ENCODE measurements around the gene LCP1.
"Not testable (repeated sequence)": the region's sequence is repeated elsewhere in the genome, so short reads cannot be mapped to it uniquely, and the experiment has no call there.

The LCP1 gene

GRCh38 chr13:46179969-46180763 is 1.8 kb downstream of the LCP1 start:
- no peak for DNase-seq

DNA sequence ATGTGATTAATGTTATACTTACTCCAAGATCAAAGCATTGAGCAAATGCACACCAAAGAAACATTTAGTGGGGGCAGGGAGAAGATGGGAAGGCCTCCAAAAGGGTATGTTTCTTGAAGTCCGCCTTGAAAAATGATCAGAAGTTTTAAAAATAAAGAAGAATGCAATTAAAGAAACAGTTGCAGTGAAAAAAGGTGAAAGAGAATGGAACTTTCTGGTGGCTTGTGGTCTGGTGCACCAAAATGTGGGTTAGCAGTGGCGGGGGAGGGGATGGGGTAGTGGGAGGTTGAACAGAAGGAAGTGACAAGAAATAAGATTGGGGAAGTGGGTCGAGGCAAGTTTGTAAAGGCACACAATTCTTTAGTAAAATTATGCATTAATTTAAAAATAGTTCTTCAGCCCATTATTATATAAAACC is 2.5 kb downstream of the LCP1 start:
- DNase-seq: peak; percentile 72

DNA sequence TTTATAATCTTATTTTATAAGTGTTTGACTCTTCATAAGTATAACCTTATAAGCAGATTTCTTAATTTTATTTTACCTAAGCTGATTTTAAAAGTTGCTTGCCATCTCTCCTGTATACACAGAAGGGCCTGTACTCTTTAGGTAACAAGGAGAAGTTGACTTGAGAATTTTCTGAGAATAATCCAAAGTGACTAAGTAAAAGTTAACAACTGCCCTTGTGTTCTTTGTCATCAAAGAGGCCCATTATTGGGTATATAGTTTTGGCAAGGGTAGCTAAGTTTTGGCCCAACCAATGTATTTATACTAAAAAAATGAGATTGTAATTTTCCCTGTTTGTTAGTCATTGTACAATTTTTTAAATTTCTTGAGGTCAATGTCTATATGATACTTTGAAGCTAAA is 3.2 kb downstream of the LCP1 start:
- DNase-seq: no peak

GRCh38 chr13:46178143-46178542 is 3.8 kb downstream of the LCP1 start:
- no peak for DNase-seq

GRCh38 chr13:46176756-46177155 is 5.2 kb downstream of the LCP1 start:
- DNase-seq: no peak

DNA sequence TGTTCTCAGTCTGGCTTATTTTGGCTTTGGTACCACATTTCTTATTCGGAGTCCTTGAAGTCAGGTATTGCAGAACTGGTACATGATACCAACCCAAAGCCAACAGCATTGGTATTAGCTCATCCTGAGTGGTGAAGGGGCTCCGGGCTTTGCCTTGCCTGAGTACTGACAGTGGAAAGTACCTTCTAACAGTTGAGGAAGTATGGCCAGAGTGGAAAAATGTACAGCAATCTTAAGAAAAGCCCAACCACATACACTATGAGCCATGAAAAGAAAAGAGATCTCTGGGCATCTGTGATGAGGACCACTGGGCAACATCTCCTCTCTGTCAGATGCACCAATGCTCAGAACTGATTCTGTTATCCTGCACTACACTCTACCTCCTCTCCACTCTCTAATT is 8.3 kb downstream of the LCP1 start:
- no peak for DNase-seq

- DNase-seq: no peak
Observed at GRCh38 chr13:46172531-46172991, 9.4 kb downstream of the LCP1 start.

DNA sequence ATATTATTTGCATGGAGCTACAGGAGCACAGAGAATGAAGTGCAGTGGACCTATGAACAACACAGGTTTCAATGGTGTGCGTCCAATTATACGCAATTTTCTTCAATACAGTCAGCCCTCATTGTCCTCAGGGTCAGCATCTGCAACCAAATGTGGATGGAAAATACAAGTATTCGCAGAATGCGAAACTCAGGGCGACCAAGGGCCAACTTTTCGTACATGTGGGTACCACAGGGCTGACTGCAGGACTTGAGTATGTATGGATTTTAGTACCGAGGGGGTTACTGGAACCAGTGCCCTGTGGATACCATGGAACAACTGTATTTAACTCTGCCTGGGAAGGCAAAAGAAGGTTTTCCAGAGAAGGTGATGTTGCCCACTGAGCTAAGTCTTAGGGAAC is 10.2 kb downstream of the LCP1 start:
- no peak for DNase-seq

GRCh38 chr13:46171217-46171616 is 10.8 kb downstream of the LCP1 start:
- DNase-seq: no peak

- DNase-seq: no peak
Observed at GRCh38 chr13:46170687-46171086, 11.3 kb downstream of the LCP1 start.

DNA sequence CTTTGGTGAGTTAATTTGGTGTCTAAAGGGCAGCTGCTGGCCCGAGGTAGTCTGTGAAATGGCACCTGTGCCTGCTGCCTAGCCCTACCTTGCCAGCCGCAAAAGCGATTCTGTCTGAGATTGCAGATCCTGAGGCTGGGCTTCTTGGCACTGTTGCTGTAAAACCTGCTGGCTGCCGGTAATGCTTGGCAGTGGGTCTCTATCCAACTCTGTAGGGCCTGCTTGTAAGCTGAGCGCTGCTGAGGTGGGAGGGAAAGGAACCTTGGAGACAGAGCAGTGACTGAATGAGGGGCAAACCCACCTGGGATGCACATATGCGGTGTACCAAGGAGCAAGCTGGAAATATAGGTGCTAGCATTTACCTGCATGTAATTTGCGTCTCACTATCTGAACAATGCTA is 11.7 kb downstream of the LCP1 start:
- DNase-seq: no peak

- DNase-seq: no peak
Observed at GRCh38 chr13:46169758-46170157, 12.2 kb downstream of the LCP1 start.

DNA sequence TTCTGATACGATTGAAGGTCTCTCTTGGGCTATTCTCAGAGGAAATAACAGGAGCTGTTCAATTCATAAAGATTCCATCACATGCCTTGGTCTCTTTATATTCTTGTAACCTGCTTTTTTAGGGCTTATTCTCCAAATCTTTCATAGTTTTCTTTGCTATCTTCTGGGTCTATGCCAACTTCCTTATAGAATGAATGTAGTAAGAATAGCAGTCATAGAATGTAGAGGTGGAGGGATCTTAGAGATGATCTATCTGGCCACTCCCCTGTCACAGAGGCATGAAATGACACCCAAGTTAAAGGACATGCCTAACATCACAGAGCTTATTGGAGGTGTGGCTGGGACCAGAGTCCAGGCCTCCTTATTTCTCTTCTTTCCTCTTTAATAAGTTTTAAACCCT is 13.2 kb downstream of the LCP1 start:
- no peak for DNase-seq

GRCh38 chr13:46168341-46168740 is 13.6 kb downstream of the LCP1 start:
- DNase-seq: no peak

GRCh38 chr13:46166947-46167610 is 14.9 kb downstream of the LCP1 start:
- no peak for DNase-seq

GRCh38 chr13:46166224-46166584 is 15.8 kb downstream of the LCP1 start:
- no peak for DNase-seq

DNA sequence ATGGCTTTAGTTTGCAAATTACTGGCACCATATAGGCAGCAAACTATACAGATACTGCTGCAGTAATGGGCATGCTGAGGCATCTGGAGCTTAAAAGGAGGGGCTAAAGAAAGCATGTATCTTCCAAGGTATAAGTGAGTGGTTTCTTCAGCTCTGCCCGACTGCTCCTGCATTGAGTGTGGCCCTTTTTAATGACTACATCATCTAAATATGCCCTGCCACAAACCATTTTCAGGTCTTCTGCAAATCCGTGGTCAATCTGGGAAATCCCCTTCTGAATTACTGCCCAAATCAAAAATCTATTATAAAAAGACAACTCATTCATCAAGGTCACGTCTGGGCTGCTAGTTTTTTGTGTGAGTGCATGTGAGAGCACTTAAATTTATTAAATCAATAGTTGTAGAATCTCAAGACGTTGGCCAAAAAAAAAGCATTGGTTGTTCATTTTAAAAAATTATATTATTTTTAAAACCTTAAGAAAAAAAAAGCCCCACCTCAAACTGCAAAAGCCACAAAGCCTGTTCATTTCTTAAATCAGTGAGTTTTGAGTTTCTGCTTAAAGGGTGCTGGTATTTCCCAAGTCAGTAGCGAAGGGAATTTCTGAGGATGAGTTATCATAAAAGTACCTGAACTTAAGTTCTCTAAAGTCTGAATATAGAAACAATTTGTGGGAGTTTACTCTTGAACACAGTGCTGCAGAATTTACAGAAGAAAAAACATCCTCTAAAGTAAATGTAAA is 16.3 kb downstream of the LCP1 start:
- DNase-seq: no peak

- DNase-seq: no peak
Observed at GRCh38 chr13:46164661-46165060, 17.3 kb downstream of the LCP1 start.

DNA sequence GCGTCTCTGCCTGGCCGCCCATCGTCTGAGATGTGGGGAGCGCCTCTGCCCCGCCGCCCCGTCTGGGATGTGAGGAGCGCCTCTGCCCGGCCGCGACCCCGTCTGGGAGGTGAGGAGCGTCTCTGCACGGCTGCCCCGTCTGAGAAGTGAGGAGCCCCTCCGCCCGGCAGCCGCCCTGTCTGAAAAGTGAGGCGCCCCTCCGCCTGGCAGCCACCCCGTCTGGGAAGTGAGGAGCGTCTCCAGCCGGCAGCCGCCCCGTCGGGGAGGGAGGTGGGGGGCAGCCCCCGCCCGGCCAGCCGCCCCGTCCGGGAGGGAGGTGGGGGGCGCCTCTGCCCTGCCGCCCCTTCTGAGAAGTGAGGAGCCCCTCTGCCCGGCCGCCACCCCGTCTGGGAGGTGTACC is 19.2 kb downstream of the LCP1 start:
- not testable (repeated sequence) for DNase-seq

DNA sequence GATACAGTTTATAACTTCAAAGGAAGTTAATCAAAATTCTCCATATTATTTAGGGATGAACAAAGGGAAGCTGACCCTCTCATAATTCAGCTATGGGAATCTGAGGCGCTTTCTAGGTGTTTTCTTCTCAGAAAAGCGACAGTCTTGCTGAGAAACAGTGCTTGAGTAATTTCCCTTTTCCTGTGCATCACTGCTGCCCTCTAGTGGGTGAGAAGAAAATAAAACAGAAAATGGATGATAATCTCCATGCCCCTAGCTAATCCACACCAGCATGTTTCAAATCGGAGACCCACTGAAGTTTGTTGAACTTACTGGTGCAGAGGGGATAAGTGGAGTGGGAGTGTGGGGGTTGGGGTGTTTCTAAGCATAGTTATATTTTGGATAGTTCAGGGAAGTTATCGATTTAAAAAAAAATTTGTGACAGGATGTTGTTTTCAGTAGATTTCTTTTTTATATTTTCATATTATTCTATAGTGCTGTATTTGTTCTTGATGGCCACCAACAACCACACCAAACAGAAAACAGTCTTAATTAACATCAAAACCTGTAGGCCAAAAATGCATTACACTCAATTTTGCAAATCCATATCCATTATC is 21.4 kb downstream of the LCP1 start:
- no peak for DNase-seq

DNA sequence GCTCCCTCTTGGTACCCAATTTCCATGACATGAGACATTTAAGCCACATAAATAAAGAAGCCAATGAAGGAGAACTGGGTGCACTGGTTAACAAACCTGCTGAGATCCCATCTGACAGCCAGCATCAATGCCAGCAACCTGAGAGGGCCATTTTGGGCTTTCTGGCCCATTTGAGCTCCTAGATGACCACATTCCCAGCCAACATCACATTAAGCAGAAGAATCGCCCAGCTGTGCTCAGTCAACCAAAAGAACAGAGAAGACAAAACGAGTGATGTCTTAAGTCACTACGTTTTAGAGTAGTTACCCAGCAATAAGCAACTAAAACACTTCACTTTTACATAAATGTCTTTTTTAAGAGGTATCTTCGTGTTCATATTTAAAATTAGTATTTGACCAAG is 21.9 kb downstream of the LCP1 start:
- no peak for DNase-seq

DNA sequence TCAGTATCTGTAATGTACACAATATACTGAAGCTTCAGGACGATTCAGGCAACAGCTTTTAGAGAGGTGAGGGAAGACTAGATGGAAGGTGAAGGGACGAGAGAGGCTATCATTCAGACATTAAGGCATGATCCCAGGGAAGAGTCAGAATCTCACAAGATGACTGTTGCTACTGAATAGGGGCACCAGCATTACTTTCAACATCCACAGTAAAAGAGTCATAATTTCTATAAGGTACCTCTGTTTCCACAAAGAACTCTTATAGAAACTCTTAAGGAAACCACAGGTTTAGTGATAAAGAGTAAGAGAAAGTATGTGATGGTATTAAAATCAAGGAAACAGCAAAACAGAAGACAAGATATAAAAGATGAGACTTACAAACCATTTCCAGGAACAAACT is 23.0 kb downstream of the LCP1 start:
- no peak for DNase-seq

- DNase-seq: no peak
Observed at GRCh38 chr13:46158222-46158621, 23.8 kb downstream of the LCP1 start.

Measured in activated T-cell treated with anti-CD3 and anti-CD28 coated beads for 4 hours (primary cell).